HG03432 (cell line): ENCODE results near the gene KRT81.
"Not testable (repeated sequence)": the region's sequence is repeated elsewhere in the genome, so short reads cannot be mapped to it uniquely, and the experiment has no call there.

Experiments used
- ATAC-seq: cut with Tn5 transposase; IDR thresholded peaks from one replicate; pipeline ENCODE4 v1.9.1; 2021; ENCODE audit warnings: mild to moderate bottlenecking, moderate library complexity; ENCODE audit not compliant: unreplicated experiment

KRT81 gene

GRCh38 chr12:52244615-52244994 lies 46.7 kb downstream of the KRT81 start:
- peak; percentile 17 for ATAC-seq

DNA sequence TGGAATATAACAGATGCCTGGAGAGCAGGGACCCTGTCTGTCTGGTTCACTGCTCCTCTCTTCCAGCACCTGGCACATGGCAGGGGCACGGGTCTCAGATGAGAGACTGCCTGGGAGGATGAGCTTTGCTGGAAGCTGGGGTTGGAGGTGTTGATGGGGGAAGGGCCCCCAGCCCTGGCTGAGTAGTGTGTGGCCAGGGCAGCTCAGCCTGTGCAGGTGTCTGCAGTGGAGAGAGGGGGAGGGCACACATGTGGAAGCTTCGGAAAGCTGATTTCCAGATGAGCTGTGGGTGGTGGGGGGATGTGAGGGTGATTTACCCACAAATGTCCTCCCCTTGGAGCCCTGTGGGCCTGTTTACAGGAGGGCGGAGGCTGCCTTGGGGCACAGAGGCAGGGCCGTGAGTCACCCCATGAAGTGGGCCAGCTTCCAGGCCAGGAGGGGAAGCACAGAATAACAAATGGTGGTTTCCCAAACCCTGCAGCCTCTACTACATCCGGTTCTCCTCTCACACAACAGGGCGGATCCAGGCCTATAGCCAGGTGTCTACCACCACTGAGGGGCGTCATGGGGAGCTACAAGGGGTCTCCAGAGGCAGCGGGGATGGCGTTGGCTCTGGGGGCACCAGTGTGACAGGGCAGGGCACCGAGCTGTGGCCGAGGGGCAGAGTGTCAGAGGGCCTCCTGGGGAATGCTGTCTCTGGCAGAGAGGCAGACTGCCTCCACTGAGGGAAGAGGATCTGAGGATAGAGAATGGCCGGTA lies 47.3 kb downstream of the KRT81 start:
- ATAC-seq, result peak; percentile 95

DNA sequence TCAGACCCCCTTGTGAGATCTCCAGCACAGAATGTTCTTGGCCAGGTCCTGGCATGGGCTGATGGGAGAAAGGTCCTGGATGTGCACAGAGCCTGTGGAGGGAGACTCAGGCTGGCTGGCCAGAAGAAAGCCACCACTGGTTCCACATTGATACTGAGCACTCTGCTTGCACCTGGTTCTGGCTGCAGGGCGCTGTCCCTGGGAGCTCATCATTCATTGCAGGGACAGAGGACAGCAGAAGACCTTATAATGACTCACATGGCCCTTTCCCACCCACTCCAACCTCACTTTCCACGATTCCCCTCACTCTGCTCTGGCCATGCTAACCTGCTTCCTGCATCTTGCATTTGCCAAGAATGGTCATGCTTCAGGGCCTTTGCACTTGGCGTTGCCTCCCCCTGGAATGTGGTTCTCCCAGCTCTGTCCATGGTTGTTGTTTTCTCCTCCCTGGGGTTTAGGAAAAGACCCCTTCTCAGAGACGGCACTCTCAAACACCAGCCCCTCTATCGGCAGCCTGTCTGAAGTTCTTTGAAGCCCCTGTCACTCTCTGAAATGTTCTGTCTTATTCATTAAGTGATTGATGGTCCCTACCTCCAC lies 48.0 kb downstream of the KRT81 start:
- ATAC-seq, result no peak

GRCh38 chr12:52242442-52243258 lies 48.7 kb downstream of the KRT81 start:
- no peak for ATAC-seq

- no peak for ATAC-seq
These were observed 50.0 kb downstream of the KRT81 start for GRCh38 chr12:52241205-52241842.

GRCh38 chr12:52240247-52240646 lies 51.1 kb downstream of the KRT81 start:
- not testable (repeated sequence) for ATAC-seq

- ATAC-seq, result no peak
These were observed 51.6 kb downstream of the KRT81 start for GRCh38 chr12:52239767-52240166.

DNA sequence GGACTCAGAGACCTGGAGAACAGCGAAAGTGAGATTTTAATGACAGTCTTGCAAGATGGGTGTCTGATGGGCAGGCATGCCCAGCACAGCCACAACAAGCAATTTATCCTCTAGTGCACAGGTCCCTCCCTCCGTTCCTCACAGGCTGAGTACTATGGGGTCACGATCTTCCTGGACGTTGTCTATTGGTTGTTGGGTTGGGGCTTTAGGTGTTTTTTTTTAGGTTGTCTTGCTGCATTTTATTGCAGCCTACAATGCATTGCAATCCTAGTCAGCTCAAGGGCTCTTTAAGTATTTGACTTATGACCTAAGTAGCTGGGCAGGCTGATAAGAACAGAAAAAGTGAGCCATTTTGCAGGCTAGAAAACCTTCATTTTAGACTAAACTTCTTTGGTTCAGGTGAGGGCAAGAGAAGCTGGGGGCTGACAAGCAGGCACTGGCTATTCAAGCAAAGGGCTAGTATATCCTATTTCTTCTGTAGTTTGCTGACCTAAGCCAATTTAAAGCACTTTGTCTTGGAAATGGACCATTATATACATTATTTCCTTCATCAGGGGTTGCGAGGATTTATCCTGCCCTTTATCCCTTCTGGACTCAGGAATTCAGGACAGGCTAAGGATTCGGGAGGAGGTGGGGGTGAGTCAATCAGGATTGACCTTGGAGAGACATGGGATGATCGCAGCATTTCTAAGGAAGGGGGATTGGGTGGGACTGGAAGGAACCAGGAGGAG lies 52.3 kb downstream of the KRT81 start:
- no peak for ATAC-seq

DNA sequence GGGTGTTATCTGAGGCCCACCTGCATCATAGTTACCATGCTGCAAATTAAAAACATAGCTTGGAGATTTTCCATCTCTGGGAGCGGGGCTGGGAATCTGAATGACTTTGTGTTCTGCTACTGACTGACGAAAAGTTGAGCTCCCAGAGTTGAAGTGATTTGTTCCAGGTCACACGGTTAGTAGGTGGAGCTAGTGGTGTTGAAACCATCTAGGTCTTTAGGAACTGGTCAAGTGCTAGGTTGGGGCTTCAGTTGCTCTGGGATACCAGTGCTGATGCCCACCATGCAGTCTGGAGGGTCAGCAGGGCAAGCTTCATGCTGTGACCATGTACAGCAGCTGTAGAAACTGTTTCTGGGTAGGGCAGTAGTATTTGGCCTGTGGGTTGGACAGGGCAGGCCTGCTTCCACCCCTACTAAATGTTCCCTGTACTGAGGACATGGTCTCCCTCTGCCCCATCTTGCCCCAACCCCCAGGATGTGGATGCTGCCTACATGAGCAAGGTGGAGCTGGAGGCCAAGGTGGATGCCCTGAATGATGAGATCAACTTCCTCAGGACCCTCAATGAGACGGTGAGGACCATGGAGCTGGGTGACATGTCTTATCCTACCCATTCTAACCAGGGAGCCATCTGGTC lies 53.0 kb downstream of the KRT81 start:
- no peak for ATAC-seq

- ATAC-seq, result no peak
These were observed 54.8 kb downstream of the KRT81 start for GRCh38 chr12:52236386-52237050.
